Sigmoid colon (tissue), 7 donors: ENCODE data around the gene MAPRE3. TPM values are rescaled to one million over a fixed set of nuclear protein-coding genes. Genes with fewer than 3 reads are reported as not detected.

Experiments used
- DNase-seq: peaks from one replicate; pipeline ENCODE4 v3.0.0-alpha.2; 2019
- H3K27ac ChIP-seq, 4 donors: fragments of 200-600 bp; sonication (generic); one replicate each; pipeline ENCODE4 v1.5.1; 2016 to 2019; ENCODE audit warnings: mild to moderate bottlenecking in 1 of 4
- H3K27me3 ChIP-seq, 3 donors: fragments of 200-600 bp; sonication (generic); one replicate each; pipeline ENCODE4 v1.5.1; 2019; ENCODE audit warnings: mild to moderate bottlenecking in 1 of 3
- H3K36me3 ChIP-seq, 4 donors: fragments of 200-600 bp; sonication (generic); one replicate each; pipeline ENCODE4 v1.5.1; 2016 to 2019
- H3K4me1 ChIP-seq, 4 donors: fragments of 200-600 bp; sonication (generic); one replicate each; pipeline ENCODE4 v1.5.1; 2017 to 2019
- H3K4me3 ChIP-seq, 4 donors: fragments of 200-600 bp; sonication (generic); one replicate each; pipeline ENCODE4 v1.5.1; 2017 to 2019; ENCODE audit warnings: mild to moderate bottlenecking in 2 of 4, moderate library complexity in 1 of 4
- H3K9me3 ChIP-seq, 4 donors: fragments of 200-600 bp in 3 of 4; sonication (generic) in 3 of 4; one replicate each; pipeline versions ENCODE4 v1.5.1 to v1.6.1; 2013 to 2019
- EP300 ChIP-seq, 4 donors: sonication (generic); formaldehyde crosslinking; IDR thresholded peaks; one replicate each; pipeline ENCODE4 v1.6.1; 2017; ENCODE audit warnings: antibody characterized with exemption in 4 of 4
- POLR2A ChIP-seq, 2 donors: fragments of 450-650 bp; IDR thresholded peaks; one replicate each; pipeline ENCODE4 v1.6.1; 2016; ENCODE audit warnings: antibody characterized with exemption in 2 of 2, mild to moderate bottlenecking in 2 of 2, moderate library complexity in 2 of 2
- POLR2AphosphoS5 ChIP-seq, 4 donors: sonication (generic); formaldehyde crosslinking; IDR thresholded peaks; one replicate each; pipeline ENCODE4 v1.6.1; 2017; ENCODE audit warnings: antibody characterized with exemption in 4 of 4
- WGBS, 2 donors: extraction: QIAGEN DNeasy Blood & Tissue Kit; methylation state at CpG; one replicate each; pipeline ENCODE4 v1.1.7; 2013; 5-methylcytosine and 5-hydroxymethylcytosine counted together
- intact Hi-C: fragments of 100-400 bp; cut with DNase I; formaldehyde crosslinking; loops from one replicate; pipeline ENCODE4 v1.15.1; 2023
- polyA plus RNA-seq, 3 donors: library from polyadenylated mRNA; stranded (reverse); fragments of 200-250 nt; gene quantifications; one replicate each; pipeline ENCODE4 v1.2.3, GENCODE V29; 2013
- total RNA-seq, 4 donors: library from RNA; depleted of rRNA; stranded (reverse); fragments of >200 nt; gene quantifications; one replicate each; pipeline ENCODE4 v1.1.0, GENCODE V29; 2016
- TF ChIP-seq, protein P1 (sequence below), 4 experiments: fragments of 450-650 bp in 3 of 4; fragments of 200-600 bp in 1 of 4; IDR thresholded peaks; one replicate each; pipeline ENCODE4 v1.5.1; 2016 to 2019; ENCODE audit warnings: antibody characterized with exemption in 4 of 4, mild to moderate bottlenecking in 3 of 4, moderate library complexity in 2 of 4
- donor health status: healthy with polysubstance abuse.
- donor health status: Bipolar disorder and iron deficiency.
- donor health status: healthy.

The MAPRE3 gene
- total and polyA plus RNA-seq, 7 donors: 5.1 to 73.3 (median 15.6) TPM

DNA sequence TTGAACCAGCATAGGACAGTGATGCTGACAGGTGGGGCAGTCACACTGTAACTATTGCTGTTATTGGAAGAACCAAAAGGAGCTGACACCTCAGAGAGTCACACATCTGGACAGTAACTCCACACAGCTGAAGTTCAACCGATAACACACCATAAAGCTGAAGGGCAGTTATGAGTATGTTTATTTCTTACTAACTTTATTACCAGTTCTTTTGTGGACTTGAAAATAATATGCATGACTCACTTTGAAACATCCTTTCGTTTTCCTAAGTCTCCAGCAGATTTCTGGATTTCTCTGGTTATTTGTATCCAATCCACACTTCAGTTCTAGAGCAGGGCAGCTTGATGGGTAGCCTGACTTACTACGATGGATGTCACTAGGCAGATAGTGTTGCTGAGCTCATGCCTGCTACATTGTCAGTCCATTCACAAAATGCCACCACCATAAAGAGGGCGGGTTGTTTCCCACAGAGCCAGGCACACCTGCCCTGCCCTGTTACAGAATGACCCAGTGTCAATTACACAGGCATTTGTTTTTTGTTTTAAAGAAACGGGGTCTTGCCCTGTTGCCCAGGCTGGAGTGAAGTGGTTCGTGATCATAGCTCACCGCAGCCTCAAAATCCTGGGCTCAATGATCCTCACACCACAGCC, 72.7 kb downstream of the MAPRE3 start:
- intact Hi-C loops: no loop called here

DNA sequence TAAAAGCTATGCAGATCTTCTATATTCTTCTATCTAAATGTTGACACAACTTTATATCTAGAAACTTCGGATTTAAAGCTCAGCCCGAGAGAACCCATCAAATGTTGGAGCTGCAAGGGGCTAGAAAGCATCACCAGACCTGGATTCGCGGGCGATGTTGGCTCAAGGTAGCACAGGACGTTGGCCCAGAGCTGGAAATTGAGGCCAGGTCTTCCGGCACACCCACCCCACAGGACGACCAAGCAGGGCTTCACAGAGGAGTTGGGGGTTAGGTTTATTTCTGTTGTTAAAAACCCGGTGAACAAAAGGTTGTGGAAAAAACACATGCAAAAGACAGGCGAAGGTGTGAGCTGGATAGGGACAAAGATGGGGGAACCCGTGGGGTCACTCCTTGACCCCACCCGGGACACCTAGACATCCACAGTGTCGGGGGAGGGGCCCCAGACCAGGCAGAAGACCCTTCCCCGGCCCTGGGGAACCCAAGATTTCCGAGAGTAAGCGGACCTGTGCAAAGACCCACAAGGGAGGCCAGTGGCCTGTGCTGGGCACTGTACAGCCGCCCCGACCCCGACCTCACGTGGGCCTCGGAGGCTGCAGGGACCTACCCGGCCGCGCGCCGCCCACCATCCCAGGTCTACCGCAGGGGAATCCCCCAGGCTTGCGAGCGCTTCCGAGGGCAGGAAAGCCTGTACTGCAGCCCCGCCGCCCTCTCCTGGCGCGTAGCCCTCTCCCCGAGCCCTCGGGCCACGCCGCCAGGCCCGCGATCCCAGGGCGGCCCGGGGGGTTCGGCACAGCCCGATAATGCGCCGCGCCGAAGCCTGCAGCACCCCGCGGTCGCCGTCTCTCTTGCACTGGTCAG, 79.2 kb downstream of the MAPRE3 start:
- Histone ChIP-seq H3K36me3 (peaks cover 0 to 16% (median 2%) of the 10 kb centered on the region in 4 donors), H3K9me3 (no peaks in the 10 kb centered on the region), H3K4me3 (peak overlapping the region; percentile 77 to 91 (median 84)), H3K27ac (peak overlapping the region; percentile 90 to 96 (median 92)), H3K4me1 (peaks cover 0 to 26% (median 17%) of the 10 kb centered on the region in 4 donors), H3K27me3 (no peaks in the 10 kb centered on the region)
- peak; percentile 78 for DNase-seq
- TF ChIP-seq POLR2A (IDR thresholded peaks at IDR 0.05) (no peak), POLR2AphosphoS5 (IDR thresholded peaks at IDR 0.05) (no peak), EP300 (IDR thresholded peaks at IDR 0.05) (no peak)
- TF ChIP-seq, protein P1, sequence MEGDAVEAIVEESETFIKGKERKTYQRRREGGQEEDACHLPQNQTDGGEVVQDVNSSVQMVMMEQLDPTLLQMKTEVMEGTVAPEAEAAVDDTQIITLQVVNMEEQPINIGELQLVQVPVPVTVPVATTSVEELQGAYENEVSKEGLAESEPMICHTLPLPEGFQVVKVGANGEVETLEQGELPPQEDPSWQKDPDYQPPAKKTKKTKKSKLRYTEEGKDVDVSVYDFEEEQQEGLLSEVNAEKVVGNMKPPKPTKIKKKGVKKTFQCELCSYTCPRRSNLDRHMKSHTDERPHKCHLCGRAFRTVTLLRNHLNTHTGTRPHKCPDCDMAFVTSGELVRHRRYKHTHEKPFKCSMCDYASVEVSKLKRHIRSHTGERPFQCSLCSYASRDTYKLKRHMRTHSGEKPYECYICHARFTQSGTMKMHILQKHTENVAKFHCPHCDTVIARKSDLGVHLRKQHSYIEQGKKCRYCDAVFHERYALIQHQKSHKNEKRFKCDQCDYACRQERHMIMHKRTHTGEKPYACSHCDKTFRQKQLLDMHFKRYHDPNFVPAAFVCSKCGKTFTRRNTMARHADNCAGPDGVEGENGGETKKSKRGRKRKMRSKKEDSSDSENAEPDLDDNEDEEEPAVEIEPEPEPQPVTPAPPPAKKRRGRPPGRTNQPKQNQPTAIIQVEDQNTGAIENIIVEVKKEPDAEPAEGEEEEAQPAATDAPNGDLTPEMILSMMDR (IDR thresholded peaks at IDR 0.05): no peak
- WGBS, 2 donors: 4 to 9% methylated on average over 52 of the region's 52 CpGs
- intact Hi-C loops: loop anchor here (1.0 to 5.0 kb wide), 4 partner anchors 17 to 83 kb away; partner anchors contain the start of genes KHK, PREB and TMEM214

More for the DNA sequence above, 72.7 kb downstream of the MAPRE3 start:
- 33 to 72% methylated on average over 7 of the region's 7 CpGs for WGBS, 2 donors
- Histone ChIP-seq H3K9me3 (no peaks in the 10 kb centered on the region), H3K27ac (no peak overlapping the region), H3K4me1 (peaks cover 0 to 19% (median 10%) of the 10 kb centered on the region in 4 donors), H3K27me3 (no peaks in the 10 kb centered on the region), H3K4me3 (no peak overlapping the region), H3K36me3 (peaks cover 14 to 33% (median 29%) of the 10 kb centered on the region in 4 donors)
- DNase-seq: no peak
- TF ChIP-seq, protein P1 (IDR thresholded peaks at IDR 0.05): no peak
- no peak for TF ChIP-seq EP300 (IDR thresholded peaks at IDR 0.05)
- TF ChIP-seq POLR2AphosphoS5 (IDR thresholded peaks at IDR 0.05): no peak

DNA sequence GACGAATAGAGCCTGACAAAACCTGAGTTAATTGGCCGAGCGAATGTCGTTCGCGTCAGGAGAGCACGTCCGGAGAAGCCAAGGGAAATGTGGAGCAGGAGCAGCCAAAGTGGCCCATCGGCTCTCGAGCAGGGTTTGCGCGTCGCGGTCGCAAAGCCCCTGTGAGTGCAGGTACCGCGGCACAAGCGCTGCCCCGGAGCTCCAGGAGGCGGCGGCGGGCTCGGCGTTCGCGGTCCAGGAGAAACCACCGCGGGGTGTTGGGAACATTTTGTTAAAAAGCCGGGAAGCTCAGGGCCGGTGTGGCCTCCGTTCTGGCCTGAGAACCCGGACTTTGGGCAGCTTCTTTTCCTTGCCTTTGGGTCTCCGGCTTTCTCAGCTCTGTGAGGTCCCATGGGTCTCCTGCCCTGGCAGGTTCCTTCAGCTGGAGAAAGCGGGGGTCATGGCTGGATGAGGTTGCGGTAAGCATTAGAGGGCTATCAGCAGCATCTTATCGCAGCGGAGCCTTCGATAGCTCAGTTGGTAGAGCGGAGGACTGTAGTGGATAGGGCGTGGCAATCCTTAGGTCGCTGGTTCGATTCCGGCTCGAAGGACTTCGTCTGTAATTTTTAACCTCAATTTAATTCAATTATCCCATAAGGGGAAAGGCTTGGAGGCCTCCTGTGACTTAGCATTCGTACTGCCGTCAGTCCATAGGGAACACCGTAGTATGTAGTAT, 80.0 kb downstream of the MAPRE3 start:
- Histone ChIP-seq H3K9me3 (no peaks in the 10 kb centered on the region), H3K36me3 (peaks cover 8 to 23% (median 10%) of the 10 kb centered on the region in 4 donors), H3K27me3 (no peaks in the 10 kb centered on the region), H3K4me1 (peaks cover 0 to 26% (median 17%) of the 10 kb centered on the region in 4 donors), H3K4me3 (peak overlapping the region; percentile 77 to 91 (median 84)), H3K27ac (peak overlapping the region; percentile 90 to 96 (median 92))
- peak; percentile 96 for DNase-seq
- intact Hi-C loops: loop anchor here (1.0 kb wide), 3 partner anchors 18 to 36 kb away; partner anchors contain the start of genes KHK and TMEM214
- TF ChIP-seq POLR2AphosphoS5 (IDR thresholded peaks at IDR 0.05) (peak in 2 of 4 donors; percentile 4 to 56), EP300 (IDR thresholded peaks at IDR 0.05) (no peak), POLR2A (IDR thresholded peaks at IDR 0.05) (no peak)
- TF ChIP-seq, protein P1 (IDR thresholded peaks at IDR 0.05): peak; percentile 51 to 77 (median 62)
- 0% methylated on average over 48 of the region's 48 CpGs for WGBS, 2 donors
